ENCODE measurements around the gene TEFM.
"Not testable (repeated sequence)": the region's sequence is repeated elsewhere in the genome, so short reads cannot be mapped to it uniquely, and the experiment has no call there.

The TEFM gene

DNA sequence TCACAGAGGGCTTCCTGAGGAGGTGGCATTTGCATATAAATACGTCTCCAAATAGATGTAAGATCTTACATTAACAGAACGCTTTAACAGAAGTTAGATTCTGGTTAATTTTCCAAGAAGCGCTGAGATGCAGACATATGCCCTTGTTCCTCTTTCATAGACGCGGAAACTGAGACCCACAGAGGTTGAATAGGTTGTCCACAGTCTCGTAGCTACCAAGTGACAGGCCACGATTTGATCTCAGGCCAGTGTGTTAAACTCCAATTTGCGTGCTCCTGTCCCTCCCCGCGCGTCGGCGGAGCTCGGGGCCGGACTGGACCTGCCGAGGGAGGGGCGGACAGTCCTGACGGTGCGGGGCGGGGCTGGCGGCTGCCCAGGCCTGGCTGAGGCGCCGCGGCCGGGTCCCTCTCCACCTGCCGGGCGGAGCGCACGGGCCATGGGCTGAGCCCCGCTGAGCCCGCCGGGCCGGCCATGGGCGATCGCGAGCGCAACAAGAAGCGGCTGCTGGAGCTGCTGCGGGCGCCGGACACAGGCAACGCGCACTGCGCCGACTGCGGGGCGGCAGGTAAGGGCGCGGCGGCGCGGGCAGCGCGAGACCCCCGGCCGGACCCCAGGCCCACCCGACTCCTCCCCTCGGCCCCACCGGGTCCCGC, 15.6 kb upstream of the TEFM start, which contains the start of gene ADAP2:
TSS of gene ADAP2 (plus strand) at position 402 of the 653 bp plus-strand sequence. CDS start at position 472, 70 bp downstream.
- Histone ChIP-seq H3K9ac (ENCODE audit: low read depth in 1 of 2, low read length in 2 of 2) (peak within 1 kb of the TSS in 1 of 2 donors; percentile 1), H3K36me3 (ENCODE audit: control insufficient read depth in 1 of 2, insufficient read depth in 2 of 2, low read length in 2 of 2) (no peaks in the 10 kb centered on the region), H3K4me1 (ENCODE audit: control insufficient read depth in 1 of 2, insufficient read depth in 2 of 2, low read length in 2 of 2) (peaks cover 5% of the 10 kb centered on the region in 2 donors), H3K9me3 (ENCODE audit: control insufficient read depth in 1 of 2, low read length in 2 of 2) (no peaks in the 10 kb centered on the region), H3K27me3 (ENCODE audit: control insufficient read depth in 1 of 2, insufficient read depth in 2 of 2, low read length in 2 of 2) (peaks cover 25% of the 10 kb centered on the region in 2 donors), H3K4me3 (ENCODE audit: low read depth in 1 of 2, low read length in 2 of 2) (peak within 1 kb of the TSS; percentile 49 to 61), H3K27ac (ENCODE audit: low read depth, low read length) (no peak within 1 kb of the TSS)

DNA sequence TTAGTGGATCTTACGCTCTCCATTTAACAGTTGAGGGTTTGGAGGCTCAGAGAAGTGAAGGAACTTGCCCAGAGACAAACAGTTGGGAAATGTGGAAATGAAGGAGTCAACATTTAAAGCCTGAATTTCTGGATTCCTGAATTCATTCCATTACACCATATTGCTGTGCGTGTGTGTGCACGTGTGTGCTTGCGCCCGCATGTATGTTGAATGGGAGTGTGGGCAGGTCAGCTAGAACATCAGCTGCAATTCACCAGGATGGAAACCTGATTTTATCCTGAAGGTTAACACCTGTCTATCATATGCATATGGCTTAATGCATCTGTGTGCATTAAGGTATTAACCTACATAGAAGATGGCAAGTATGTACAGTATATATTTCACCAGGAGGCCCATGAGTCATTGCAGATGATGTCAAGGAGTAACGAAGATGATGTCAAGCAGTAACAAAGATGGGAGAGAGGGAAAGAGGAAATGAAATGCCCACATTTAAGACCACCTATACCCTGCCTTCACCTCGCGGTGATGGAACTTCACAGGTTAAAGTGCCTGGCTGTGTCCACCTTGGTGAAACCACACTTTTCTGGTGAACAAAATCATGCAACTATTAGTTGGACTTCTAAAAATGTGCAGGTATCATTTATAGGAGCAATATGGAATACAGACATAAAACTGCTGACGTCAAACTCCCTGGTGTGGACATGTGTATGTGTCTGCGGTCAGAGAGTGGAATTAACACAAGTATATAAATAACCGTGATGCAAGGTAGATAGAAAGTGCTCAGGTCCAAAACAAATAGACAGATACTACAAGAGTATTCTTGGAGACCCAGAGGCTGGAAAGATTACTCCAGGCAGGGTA, 14.9 kb upstream of the TEFM start:
- H3K27me3 ChIP-seq (ENCODE audit: control insufficient read depth in 1 of 2, insufficient read depth in 2 of 2, low read length in 2 of 2), result peaks cover 25% of the 10 kb centered on the region in 2 donors
- H3K4me3 ChIP-seq (ENCODE audit: low read depth in 1 of 2, low read length in 2 of 2), result peak overlapping the region; percentile 49 to 61
- no peaks in the 10 kb centered on the region for H3K36me3 ChIP-seq (ENCODE audit: control insufficient read depth in 1 of 2, insufficient read depth in 2 of 2, low read length in 2 of 2)
- no peak overlapping the region for H3K27ac ChIP-seq (ENCODE audit: low read depth, low read length)
- H3K9me3 ChIP-seq (ENCODE audit: control insufficient read depth in 1 of 2, low read length in 2 of 2), result no peaks in the 10 kb centered on the region
- H3K4me1 ChIP-seq (ENCODE audit: control insufficient read depth in 1 of 2, insufficient read depth in 2 of 2, low read length in 2 of 2), result peaks cover 5% of the 10 kb centered on the region in 2 donors
- no peak overlapping the region for H3K9ac ChIP-seq (ENCODE audit: low read depth in 1 of 2, low read length in 2 of 2)

DNA sequence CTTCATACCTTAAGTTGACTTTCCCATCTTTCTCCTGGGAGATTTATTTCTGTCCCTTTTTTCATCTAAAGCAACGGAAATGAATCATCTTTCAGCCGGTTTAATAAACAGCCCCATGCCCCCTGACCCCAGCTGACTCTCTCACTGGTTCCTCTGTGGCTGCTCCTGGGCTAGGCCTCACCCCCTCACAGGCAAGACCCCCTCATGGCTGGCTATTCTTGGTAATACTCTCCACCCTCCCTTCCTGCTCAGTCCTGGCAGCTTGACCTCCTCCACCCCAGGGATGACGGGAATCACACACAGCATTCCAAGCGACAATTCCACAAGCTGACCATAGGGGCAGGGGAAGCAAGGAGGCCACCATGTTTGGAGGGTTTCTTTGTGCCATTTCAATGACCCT, 14.2 kb upstream of the TEFM start:
- Histone ChIP-seq H3K4me3 (ENCODE audit: low read depth in 1 of 2, low read length in 2 of 2) (no peak overlapping the region), H3K9me3 (ENCODE audit: control insufficient read depth in 1 of 2, low read length in 2 of 2) (no peaks in the 10 kb centered on the region), H3K27ac (ENCODE audit: low read depth, low read length) (no peak overlapping the region), H3K4me1 (ENCODE audit: control insufficient read depth in 1 of 2, insufficient read depth in 2 of 2, low read length in 2 of 2) (peaks cover 5% of the 10 kb centered on the region in 2 donors), H3K27me3 (ENCODE audit: control insufficient read depth in 1 of 2, insufficient read depth in 2 of 2, low read length in 2 of 2) (peaks cover 25% of the 10 kb centered on the region in 2 donors), H3K9ac (ENCODE audit: low read depth in 1 of 2, low read length in 2 of 2) (no peak overlapping the region), H3K36me3 (ENCODE audit: control insufficient read depth in 1 of 2, insufficient read depth in 2 of 2, low read length in 2 of 2) (no peaks in the 10 kb centered on the region)

DNA sequence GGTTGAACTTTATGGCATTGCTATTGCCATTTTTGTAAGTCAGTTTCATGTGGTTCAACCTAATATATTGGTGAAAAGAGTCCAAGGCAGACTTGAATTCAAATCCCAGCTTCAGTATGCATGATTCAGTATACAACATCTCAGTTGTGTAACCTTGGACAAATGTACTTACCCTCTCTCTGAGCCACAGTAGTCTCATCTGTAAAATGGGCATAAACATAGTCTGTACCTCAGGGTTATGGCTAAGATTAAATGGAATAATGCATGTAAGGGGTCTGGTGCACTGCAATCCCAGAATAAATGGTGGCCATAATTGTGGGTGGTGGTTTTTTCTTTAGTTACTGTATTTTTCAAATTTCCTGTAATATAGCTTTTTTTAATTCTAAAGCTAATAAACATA, 11.0 kb upstream of the TEFM start:
- no peak overlapping the region for H3K27ac ChIP-seq (ENCODE audit: low read depth, low read length)
- H3K36me3 ChIP-seq (ENCODE audit: control insufficient read depth in 1 of 2, insufficient read depth in 2 of 2, low read length in 2 of 2), result no peaks in the 10 kb centered on the region
- H3K27me3 ChIP-seq (ENCODE audit: control insufficient read depth in 1 of 2, insufficient read depth in 2 of 2, low read length in 2 of 2), result peaks cover 12 to 14% of the 10 kb centered on the region in 2 donors
- H3K9ac ChIP-seq (ENCODE audit: low read depth in 1 of 2, low read length in 2 of 2), result no peak overlapping the region
- peaks cover 5% of the 10 kb centered on the region in 2 donors for H3K4me1 ChIP-seq (ENCODE audit: control insufficient read depth in 1 of 2, insufficient read depth in 2 of 2, low read length in 2 of 2)
- no peak overlapping the region for H3K4me3 ChIP-seq (ENCODE audit: low read depth in 1 of 2, low read length in 2 of 2)
- no peaks in the 10 kb centered on the region for H3K9me3 ChIP-seq (ENCODE audit: control insufficient read depth in 1 of 2, low read length in 2 of 2)

DNA sequence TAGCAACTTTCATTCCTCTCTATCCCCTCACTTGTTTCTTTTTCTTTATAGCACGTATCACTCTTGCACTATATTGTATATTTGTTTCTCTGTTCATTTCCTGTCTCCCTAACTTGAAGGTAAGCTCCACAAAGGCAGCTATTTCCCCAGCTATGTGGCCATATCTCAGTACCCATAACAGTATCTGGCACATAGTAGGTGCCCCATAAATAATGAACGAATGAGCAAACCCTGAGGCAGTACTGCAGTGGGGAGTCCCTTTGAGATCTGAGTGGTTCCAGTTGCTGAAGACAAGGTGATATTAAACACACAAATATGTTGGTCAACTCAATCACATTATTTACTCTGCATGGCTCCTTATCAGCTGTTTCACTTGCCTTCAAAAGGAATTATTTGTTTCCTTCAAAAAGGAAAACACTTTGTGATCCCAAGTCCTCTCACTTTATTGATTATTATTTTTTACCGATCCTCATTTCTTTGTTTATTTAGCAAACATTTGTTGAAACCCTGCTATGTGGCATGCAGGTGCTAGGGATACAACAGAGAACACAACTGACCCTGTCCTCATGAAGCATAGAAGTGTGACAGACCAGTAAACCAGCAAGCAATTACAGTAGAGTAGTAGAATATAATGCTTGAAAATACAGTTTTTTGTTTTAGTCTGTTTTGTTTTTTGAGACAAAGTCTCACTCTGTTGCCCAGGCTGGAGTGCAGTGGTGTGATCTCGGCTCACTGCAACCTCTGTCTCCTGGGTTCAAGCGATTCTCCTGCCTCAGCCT, 10.0 kb upstream of the TEFM start:
- Histone ChIP-seq H3K27me3 (ENCODE audit: control insufficient read depth in 1 of 2, insufficient read depth in 2 of 2, low read length in 2 of 2) (peaks cover 5 to 7% of the 10 kb centered on the region in 2 donors), H3K4me3 (ENCODE audit: low read depth in 1 of 2, low read length in 2 of 2) (no peak overlapping the region), H3K4me1 (ENCODE audit: control insufficient read depth in 1 of 2, insufficient read depth in 2 of 2, low read length in 2 of 2) (no peaks in the 10 kb centered on the region), H3K9ac (ENCODE audit: low read depth in 1 of 2, low read length in 2 of 2) (no peak overlapping the region), H3K36me3 (ENCODE audit: control insufficient read depth in 1 of 2, insufficient read depth in 2 of 2, low read length in 2 of 2) (no peaks in the 10 kb centered on the region), H3K9me3 (ENCODE audit: control insufficient read depth in 1 of 2, low read length in 2 of 2) (no peaks in the 10 kb centered on the region), H3K27ac (ENCODE audit: low read depth, low read length) (no peak overlapping the region)

DNA sequence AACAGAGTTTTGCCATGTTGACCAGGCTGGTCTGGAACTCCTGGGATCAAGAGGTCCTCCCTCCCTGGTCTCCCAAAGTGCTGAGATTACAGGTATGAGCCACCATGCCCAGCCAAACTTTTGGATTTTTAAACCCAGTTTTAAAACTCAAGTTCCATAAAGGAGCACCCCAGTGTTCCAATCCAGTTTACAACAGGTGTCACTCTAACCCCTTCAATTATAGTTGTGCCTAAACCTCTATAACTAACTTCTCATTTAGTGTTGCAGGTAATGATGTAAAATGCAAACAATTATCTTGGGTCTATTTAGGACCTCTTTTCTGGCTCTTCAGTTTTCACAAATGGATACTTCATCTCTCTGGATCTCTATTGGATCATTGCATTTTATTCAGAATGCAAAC, 7.9 kb upstream of the TEFM start:
- Histone ChIP-seq H3K4me1 (ENCODE audit: control insufficient read depth in 1 of 2, insufficient read depth in 2 of 2, low read length in 2 of 2) (no peaks in the 10 kb centered on the region), H3K4me3 (ENCODE audit: low read depth in 1 of 2, low read length in 2 of 2) (no peak overlapping the region), H3K9me3 (ENCODE audit: control insufficient read depth in 1 of 2, low read length in 2 of 2) (no peaks in the 10 kb centered on the region), H3K27ac (ENCODE audit: low read depth, low read length) (no peak overlapping the region), H3K27me3 (ENCODE audit: control insufficient read depth in 1 of 2, insufficient read depth in 2 of 2, low read length in 2 of 2) (no peaks in the 10 kb centered on the region), H3K9ac (ENCODE audit: low read depth in 1 of 2, low read length in 2 of 2) (no peak overlapping the region), H3K36me3 (ENCODE audit: control insufficient read depth in 1 of 2, insufficient read depth in 2 of 2, low read length in 2 of 2) (no peaks in the 10 kb centered on the region)

DNA sequence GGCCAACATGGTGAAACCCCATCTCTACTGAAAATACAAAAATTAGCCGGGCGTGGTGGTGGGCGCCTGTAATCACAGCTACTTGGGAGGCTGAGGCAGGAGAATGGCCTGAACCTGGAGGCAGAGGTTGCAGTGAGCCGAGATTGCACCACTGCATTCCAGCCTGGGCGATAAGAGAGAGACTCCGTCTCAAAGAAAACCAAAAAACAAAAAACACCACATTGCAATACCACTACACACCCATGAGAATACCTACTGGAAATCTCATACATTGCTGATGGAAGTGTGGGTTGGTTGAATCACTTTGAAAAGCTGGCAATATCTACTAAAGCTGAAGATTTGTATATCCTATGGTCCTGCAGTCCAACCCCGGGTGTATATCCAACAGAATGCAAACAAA, 4.1 kb upstream of the TEFM start:
- not testable (repeated sequence) for H3K4me3 ChIP-seq (ENCODE audit: low read depth in 1 of 2, low read length in 2 of 2); H3K9ac ChIP-seq (ENCODE audit: low read depth in 1 of 2, low read length in 2 of 2); H3K9me3 ChIP-seq (ENCODE audit: control insufficient read depth in 1 of 2, low read length in 2 of 2); H3K27me3 ChIP-seq (ENCODE audit: control insufficient read depth in 1 of 2, insufficient read depth in 2 of 2, low read length in 2 of 2); H3K36me3 ChIP-seq (ENCODE audit: control insufficient read depth in 1 of 2, insufficient read depth in 2 of 2, low read length in 2 of 2); H3K27ac ChIP-seq (ENCODE audit: low read depth, low read length)
- H3K4me1 ChIP-seq (ENCODE audit: control insufficient read depth in 1 of 2, insufficient read depth in 2 of 2, low read length in 2 of 2), result peaks cover 7 to 11% of the 10 kb centered on the region in 2 donors

DNA sequence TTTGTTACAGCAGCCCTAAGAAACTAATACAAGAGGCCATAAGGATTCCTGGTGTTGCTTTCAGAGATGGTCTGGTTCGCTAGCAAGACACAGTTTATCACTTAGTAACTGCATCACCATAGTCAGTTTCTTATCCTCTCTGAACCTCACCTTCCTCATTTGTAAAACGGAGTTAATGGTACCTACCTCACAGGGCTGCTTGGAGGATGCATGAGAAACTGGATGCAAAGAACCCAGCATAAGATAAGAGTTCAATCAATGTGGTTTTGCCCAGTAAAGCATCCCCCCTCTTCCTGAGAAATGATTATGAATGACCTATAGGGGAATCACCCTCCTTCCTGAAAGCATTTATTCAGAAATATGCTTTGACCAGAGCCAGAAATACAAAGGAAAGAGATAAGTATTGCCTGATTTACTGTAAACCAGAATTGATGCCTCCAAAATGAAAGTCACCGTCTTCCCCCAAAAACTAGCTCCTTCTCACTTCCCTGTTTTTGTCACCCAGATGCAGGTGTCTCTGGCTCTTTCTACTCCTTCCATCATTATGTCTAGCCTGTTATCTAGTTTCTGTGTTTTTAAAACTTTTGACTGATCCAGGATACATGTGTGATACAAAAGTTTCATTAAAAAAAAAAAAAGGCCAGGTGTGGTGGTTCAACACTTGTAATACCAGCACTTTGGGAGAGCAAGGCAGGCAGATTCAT, 2.8 kb upstream of the TEFM start:
- H3K4me1 ChIP-seq (ENCODE audit: control insufficient read depth in 1 of 2, insufficient read depth in 2 of 2, low read length in 2 of 2), result peaks cover 7 to 13% of the 10 kb centered on the region in 2 donors
- no peak overlapping the region for H3K4me3 ChIP-seq (ENCODE audit: low read depth in 1 of 2, low read length in 2 of 2)
- H3K27ac ChIP-seq (ENCODE audit: low read depth, low read length), result no peak overlapping the region
- H3K9me3 ChIP-seq (ENCODE audit: control insufficient read depth in 1 of 2, low read length in 2 of 2), result no peaks in the 10 kb centered on the region
- no peak overlapping the region for H3K9ac ChIP-seq (ENCODE audit: low read depth in 1 of 2, low read length in 2 of 2)
- H3K27me3 ChIP-seq (ENCODE audit: control insufficient read depth in 1 of 2, insufficient read depth in 2 of 2, low read length in 2 of 2), result no peaks in the 10 kb centered on the region
- peaks cover 0 to 5% of the 10 kb centered on the region in 2 donors for H3K36me3 ChIP-seq (ENCODE audit: control insufficient read depth in 1 of 2, insufficient read depth in 2 of 2, low read length in 2 of 2)

DNA sequence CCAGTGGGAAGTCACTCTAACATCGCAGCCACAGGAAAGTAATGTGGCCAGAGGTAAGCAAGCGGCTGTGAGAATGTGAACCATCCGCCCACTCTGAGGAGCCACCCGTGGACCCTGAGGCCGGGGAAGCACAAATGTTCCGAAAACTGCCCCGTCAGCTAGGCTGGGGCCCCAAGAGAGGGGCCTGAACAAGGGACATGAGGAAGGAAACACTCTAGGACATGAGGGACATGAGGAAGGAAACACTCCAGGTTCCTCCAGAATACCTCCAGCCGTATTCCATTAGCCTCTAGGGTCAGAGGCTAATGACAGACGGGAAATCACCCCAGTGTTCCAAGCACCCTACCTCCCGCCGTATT, 317 bp downstream of the TEFM start:
- Histone ChIP-seq H3K4me1 (ENCODE audit: control insufficient read depth in 1 of 2, insufficient read depth in 2 of 2, low read length in 2 of 2) (peaks cover 7 to 13% of the 10 kb centered on the region in 2 donors), H3K27ac (ENCODE audit: low read depth, low read length) (peak overlapping the region; percentile 26), H3K4me3 (ENCODE audit: low read depth in 1 of 2, low read length in 2 of 2) (peak overlapping the region; percentile 86 to 98), H3K36me3 (ENCODE audit: control insufficient read depth in 1 of 2, insufficient read depth in 2 of 2, low read length in 2 of 2) (peaks cover 0 to 13% of the 10 kb centered on the region in 2 donors), H3K27me3 (ENCODE audit: control insufficient read depth in 1 of 2, insufficient read depth in 2 of 2, low read length in 2 of 2) (no peaks in the 10 kb centered on the region), H3K9me3 (ENCODE audit: control insufficient read depth in 1 of 2, low read length in 2 of 2) (no peaks in the 10 kb centered on the region), H3K9ac (ENCODE audit: low read depth in 1 of 2, low read length in 2 of 2) (peak overlapping the region; percentile 71 to 87)

All from duodenal mucosa (tissue), 2 donors.